CD14-positive monocyte (primary cell): ENCODE results near the gene ZNF423. TPM values are rescaled to one million over a fixed set of nuclear protein-coding genes. Genes with fewer than 3 reads are reported as not detected.

Source experiments
- DNase-seq, 3 donors: peaks; one replicate each; pipeline ENCODE4 v3.0.0-alpha.2; 2011 to 2022
- H2AFZ ChIP-seq: 2 replicates; pipeline ENCODE4 v1.6.0; 2012; ENCODE audit warnings: mild to moderate bottlenecking, low read depth, low read length, inconsistent platforms; ENCODE audit not compliant: insufficient read depth, poor library complexity, severe bottlenecking
- H3K27ac ChIP-seq, 2 donors: 1 replicate in 1 of 2; 2 replicates in 1 of 2; pipeline ENCODE4 v1.5.1; 2012 to 2013; ENCODE audit warnings: low read length in 2 of 2, control low read depth in 1 of 2, inconsistent platforms in 1 of 2, low read depth in 1 of 2, mild to moderate bottlenecking in 1 of 2
- H3K27me3 ChIP-seq, 2 donors: one replicate each; pipeline versions ENCODE4 v1.6.0 to v1.6.1; 2011 to 2013; ENCODE audit warnings: low read length in 2 of 2; ENCODE audit not compliant: control insufficient read depth in 2 of 2, insufficient read depth in 2 of 2
- H3K36me3 ChIP-seq, 2 donors: replicated peaks in 1 of 2; 1 replicate in 1 of 2; 2 replicates in 1 of 2; pipeline versions ENCODE4 v1.5.1 to v1.6.1; 2012 to 2013; ENCODE audit warnings: low read length in 2 of 2, control low read depth in 1 of 2, inconsistent platforms in 1 of 2, mild to moderate bottlenecking in 1 of 2; ENCODE audit not compliant: insufficient read depth in 2 of 2, control insufficient read depth in 1 of 2
- H3K4me1 ChIP-seq, 2 donors: 1 replicate in 1 of 2; 2 replicates in 1 of 2; pipeline versions ENCODE4 v1.5.1 to v1.6.1; 2012 to 2013; ENCODE audit warnings: low read length in 2 of 2, control low read depth in 1 of 2, inconsistent platforms in 1 of 2, mild to moderate bottlenecking in 1 of 2, moderate library complexity in 1 of 2; ENCODE audit not compliant: insufficient read depth in 2 of 2, control insufficient read depth in 1 of 2
- H3K4me2 ChIP-seq: replicated peaks from 2 replicates; pipeline ENCODE3; 2012; ENCODE audit warnings: low read length, moderate library complexity, mild to moderate bottlenecking; ENCODE audit not compliant: poor library complexity, severe bottlenecking; ENCODE audit errors: extremely low read depth
- H3K4me3 ChIP-seq, 3 experiments: fragments of 200-600 bp in 1 of 3; sonication (generic) in 1 of 3; replicated peaks in 1 of 3; 1 replicate in 2 of 3; 2 replicates in 1 of 3; pipeline ENCODE4 v1.5.1; 2011 to 2013; ENCODE audit warnings: low read length in 3 of 3, mild to moderate bottlenecking in 3 of 3, control low read depth in 2 of 3, low read depth in 2 of 3, inconsistent platforms in 1 of 3, moderate library complexity in 1 of 3
- H3K79me2 ChIP-seq: 2 replicates; pipeline ENCODE4 v1.6.0; 2012; ENCODE audit warnings: mild to moderate bottlenecking, control low read depth, inconsistent platforms, low read length, moderate library complexity; ENCODE audit not compliant: insufficient read depth
- H3K9ac ChIP-seq: 2 replicates; pipeline ENCODE4 v1.6.0; 2017; ENCODE audit warnings: low read length, mild to moderate bottlenecking; ENCODE audit not compliant: insufficient read depth, poor library complexity, severe bottlenecking
- H3K9me3 ChIP-seq, 2 donors: replicated peaks in 1 of 2; 1 replicate in 1 of 2; 2 replicates in 1 of 2; pipeline versions ENCODE4 v1.5.1 to v1.6.1; 2012 to 2013; ENCODE audit warnings: low read length in 2 of 2, control low read depth in 1 of 2; ENCODE audit not compliant: control insufficient read depth in 1 of 2, insufficient read depth in 1 of 2
- H4K20me1 ChIP-seq: 2 replicates; pipeline ENCODE4 v1.6.0; 2012; ENCODE audit warnings: mild to moderate bottlenecking, low read length, control low read depth, moderate library complexity; ENCODE audit not compliant: insufficient read depth
- H3K27ac Mint-ChIP-seq, 7 donors: one replicate each; pipeline ENCODE4 v1.8.0; 2020; ENCODE audit warnings: mild to moderate bottlenecking in 7 of 7, mixed read lengths in 7 of 7, moderate library complexity in 6 of 7, inconsistent platforms in 2 of 7
- H3K27me3 Mint-ChIP-seq, 3 donors: one replicate each; pipeline ENCODE4 v1.8.0; 2021 to 2022; ENCODE audit warnings: low read depth in 3 of 3, mild to moderate bottlenecking in 3 of 3, mixed read lengths in 3 of 3, moderate library complexity in 3 of 3, inconsistent platforms in 1 of 3
- H3K36me3 Mint-ChIP-seq, 2 donors: one replicate each; pipeline ENCODE4 v1.8.0; 2020; ENCODE audit warnings: mixed read lengths in 2 of 2, inconsistent platforms in 1 of 2, mild to moderate bottlenecking in 1 of 2
- H3K4me1 Mint-ChIP-seq: one replicate; pipeline ENCODE4 v1.8.0; 2020; ENCODE audit warnings: mild to moderate bottlenecking, mixed read lengths
- H3K4me3 Mint-ChIP-seq, 2 donors: one replicate each; pipeline ENCODE4 v1.8.0; 2020; ENCODE audit warnings: mild to moderate bottlenecking in 2 of 2, mixed read lengths in 2 of 2, moderate library complexity in 1 of 2
- H3K9me3 Mint-ChIP-seq, 7 donors: one replicate each; pipeline ENCODE4 v1.8.0; 2020 to 2022; ENCODE audit warnings: mixed read lengths in 7 of 7, mild to moderate bottlenecking in 6 of 7, moderate library complexity in 6 of 7, inconsistent platforms in 2 of 7
- CTCF ChIP-seq: fragments of 200-600 bp; IDR thresholded peaks from one replicate; pipeline ENCODE4 v1.8.0; 2022; ENCODE audit warnings: antibody characterized with exemption, mild to moderate bottlenecking
- WGBS: methylation state at CpG from one replicate; pipeline ENCODE4 v1.1.5; 2013; ENCODE audit warnings: missing lambda C conversion rate; ENCODE audit not compliant: insufficient coverage; 5-methylcytosine and 5-hydroxymethylcytosine counted together
- intact Hi-C, 2 donors: fragments of 100-400 bp; cut with micrococcal nuclease; formaldehyde crosslinking; loops; one replicate each; pipeline versions ENCODE4 v1.15.0 to v1.15.1; 2023
- polyA plus RNA-seq, 3 donors: library from polyadenylated mRNA; depleted of rRNA in 1 of 3; unstranded in 2 of 3; stranded (reverse) in 1 of 3; fragments of 300-500 nt in 2 of 3; fragments of >200 nt in 1 of 3; fragmentation: Illumina TruSeq in 2 of 3; gene quantifications; 1 replicate in 2 of 3; 2 replicates in 1 of 3; pipeline ENCODE4 v1.2.3, GENCODE V29; 2012 to 2021

ZNF423 gene
- polyA plus RNA-seq, 3 donors: not detected

- no peaks in the 10 kb centered on the region for H3K79me2 ChIP-seq
- peaks cover 13 to 27% (median 23%) of the 10 kb centered on the region in 3 donors for H3K27me3 Mint-ChIP-seq
- no peak overlapping the region for H3K27ac ChIP-seq
- no peaks in the 10 kb centered on the region for H3K36me3 ChIP-seq
- H3K4me3 Mint-ChIP-seq: no peak overlapping the region
- H3K27ac Mint-ChIP-seq: no peak overlapping the region
- no peak overlapping the region for H3K9ac ChIP-seq
- no peaks in the 10 kb centered on the region for H3K36me3 Mint-ChIP-seq
- no peak overlapping the region for H3K4me2 ChIP-seq
- no peak overlapping the region for H2AFZ ChIP-seq
- H4K20me1 ChIP-seq: no peaks in the 10 kb centered on the region
- intact Hi-C loops: no loop called here
- peaks cover 0 to 3% (median 0%) of the 10 kb centered on the region in 7 donors for H3K9me3 Mint-ChIP-seq
- no peak for TF ChIP-seq CTCF
- H3K4me1 Mint-ChIP-seq: peaks cover 4% of the 10 kb centered on the region
- H3K9me3 ChIP-seq: no peaks in the 10 kb centered on the region
- H3K4me1 ChIP-seq: no peaks in the 10 kb centered on the region
- WGBS: 91% methylated on average over 6 of the region's 12 CpGs
- H3K4me3 ChIP-seq: no peak overlapping the region
- peaks cover 0 to 20% of the 10 kb centered on the region in 2 donors for H3K27me3 ChIP-seq
- DNase-seq: no peak
Observed at GRCh38 chr16:49467540-49468372, 388.2 kb downstream of the ZNF423 start.

GRCh38 chr16:49466881-49467280 lies 389.0 kb downstream of the ZNF423 start:
- intact Hi-C loops: no loop called here
- H3K36me3 Mint-ChIP-seq: no peaks in the 10 kb centered on the region
- Histone ChIP-seq H3K9ac (no peak overlapping the region), H3K36me3 (no peaks in the 10 kb centered on the region), H3K27me3 (peaks cover 0 to 20% of the 10 kb centered on the region in 2 donors), H3K4me2 (no peak overlapping the region), H3K79me2 (no peaks in the 10 kb centered on the region), H3K4me1 (no peaks in the 10 kb centered on the region), H3K9me3 (no peaks in the 10 kb centered on the region), H2AFZ (no peak overlapping the region), H3K27ac (no peak overlapping the region), H4K20me1 (no peaks in the 10 kb centered on the region), H3K4me3 (no peak overlapping the region)
- peaks cover 0 to 3% (median 0%) of the 10 kb centered on the region in 7 donors for H3K9me3 Mint-ChIP-seq
- DNase-seq: no peak
- H3K4me1 Mint-ChIP-seq: peaks cover 4% of the 10 kb centered on the region
- TF ChIP-seq CTCF: no peak
- H3K27ac Mint-ChIP-seq: no peak overlapping the region
- H3K27me3 Mint-ChIP-seq: peaks cover 12 to 27% (median 23%) of the 10 kb centered on the region in 3 donors
- no peak overlapping the region for H3K4me3 Mint-ChIP-seq
- 82% methylated on average over 1 of the region's 1 CpG for WGBS
